MM.1S (cell line): ENCODE results near the gene PARVA.

ENCODE experiments used
- EZH2 ChIP-seq: fragments of 300-600 bp; sonication (generic); optimal IDR thresholded peaks from 2 replicates; pipeline ENCODE3; 2017; ENCODE audit warnings: low read depth, mild to moderate bottlenecking, antibody characterized with exemption, low read length, mixed read lengths
- TF ChIP-seq, protein P1 (sequence below): fragments of 300-600 bp; sonication (generic); IDR thresholded peaks from 2 replicates; pipeline ENCODE4 v1.5.1; 2016; ENCODE audit warnings: antibody characterized with exemption, low read length, mixed read lengths

DNA sequence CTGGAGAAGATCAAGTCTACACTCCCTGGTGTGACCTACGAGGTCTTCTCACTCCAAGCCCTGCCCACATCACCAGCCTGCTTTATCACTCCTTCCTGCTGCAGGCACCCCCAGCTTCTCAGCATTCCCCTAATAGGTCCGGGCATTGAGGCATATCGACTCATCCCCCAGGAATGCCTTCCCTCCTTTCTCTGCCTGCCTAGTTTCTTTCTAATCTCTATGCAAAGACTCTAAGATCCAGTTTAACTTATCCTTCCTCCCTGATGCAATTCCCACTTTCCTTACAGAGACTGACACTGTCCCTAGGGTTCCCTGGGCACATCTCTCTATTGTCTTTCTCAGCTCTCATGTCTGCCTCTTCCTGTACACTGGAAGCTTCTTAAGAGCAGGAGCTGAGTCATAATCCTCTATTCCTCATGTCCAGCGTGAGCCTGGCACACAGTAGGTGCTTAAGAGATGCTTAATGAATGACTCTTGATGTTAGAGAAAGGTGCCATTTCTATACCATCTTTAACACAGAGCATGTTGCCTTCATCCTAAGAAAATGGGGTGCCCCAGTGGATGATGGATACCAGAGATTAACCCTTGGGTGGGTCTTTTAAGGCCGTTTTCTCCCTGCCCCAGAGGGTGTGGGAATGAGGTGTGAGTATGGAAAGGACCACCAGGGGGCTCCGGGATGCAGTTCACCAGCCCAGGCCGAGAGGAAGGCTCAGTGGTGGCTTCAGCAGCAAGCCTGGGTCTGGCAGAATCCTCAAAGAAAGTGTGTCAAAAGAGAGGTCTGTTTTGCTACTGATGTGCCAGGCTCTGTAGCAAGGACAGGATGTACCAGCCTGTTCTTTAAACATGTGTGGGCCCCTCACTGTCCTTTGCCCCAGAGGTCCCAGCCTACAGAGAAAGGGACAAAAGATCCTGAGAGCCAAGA, 34.7 kb downstream of the PARVA start:
- TF ChIP-seq, protein P1, sequence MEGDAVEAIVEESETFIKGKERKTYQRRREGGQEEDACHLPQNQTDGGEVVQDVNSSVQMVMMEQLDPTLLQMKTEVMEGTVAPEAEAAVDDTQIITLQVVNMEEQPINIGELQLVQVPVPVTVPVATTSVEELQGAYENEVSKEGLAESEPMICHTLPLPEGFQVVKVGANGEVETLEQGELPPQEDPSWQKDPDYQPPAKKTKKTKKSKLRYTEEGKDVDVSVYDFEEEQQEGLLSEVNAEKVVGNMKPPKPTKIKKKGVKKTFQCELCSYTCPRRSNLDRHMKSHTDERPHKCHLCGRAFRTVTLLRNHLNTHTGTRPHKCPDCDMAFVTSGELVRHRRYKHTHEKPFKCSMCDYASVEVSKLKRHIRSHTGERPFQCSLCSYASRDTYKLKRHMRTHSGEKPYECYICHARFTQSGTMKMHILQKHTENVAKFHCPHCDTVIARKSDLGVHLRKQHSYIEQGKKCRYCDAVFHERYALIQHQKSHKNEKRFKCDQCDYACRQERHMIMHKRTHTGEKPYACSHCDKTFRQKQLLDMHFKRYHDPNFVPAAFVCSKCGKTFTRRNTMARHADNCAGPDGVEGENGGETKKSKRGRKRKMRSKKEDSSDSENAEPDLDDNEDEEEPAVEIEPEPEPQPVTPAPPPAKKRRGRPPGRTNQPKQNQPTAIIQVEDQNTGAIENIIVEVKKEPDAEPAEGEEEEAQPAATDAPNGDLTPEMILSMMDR, result peak; percentile 70
- TF ChIP-seq EZH2, result no peak
